ENCODE data around the gene GP1BB.

Gene GP1BB

DNA sequence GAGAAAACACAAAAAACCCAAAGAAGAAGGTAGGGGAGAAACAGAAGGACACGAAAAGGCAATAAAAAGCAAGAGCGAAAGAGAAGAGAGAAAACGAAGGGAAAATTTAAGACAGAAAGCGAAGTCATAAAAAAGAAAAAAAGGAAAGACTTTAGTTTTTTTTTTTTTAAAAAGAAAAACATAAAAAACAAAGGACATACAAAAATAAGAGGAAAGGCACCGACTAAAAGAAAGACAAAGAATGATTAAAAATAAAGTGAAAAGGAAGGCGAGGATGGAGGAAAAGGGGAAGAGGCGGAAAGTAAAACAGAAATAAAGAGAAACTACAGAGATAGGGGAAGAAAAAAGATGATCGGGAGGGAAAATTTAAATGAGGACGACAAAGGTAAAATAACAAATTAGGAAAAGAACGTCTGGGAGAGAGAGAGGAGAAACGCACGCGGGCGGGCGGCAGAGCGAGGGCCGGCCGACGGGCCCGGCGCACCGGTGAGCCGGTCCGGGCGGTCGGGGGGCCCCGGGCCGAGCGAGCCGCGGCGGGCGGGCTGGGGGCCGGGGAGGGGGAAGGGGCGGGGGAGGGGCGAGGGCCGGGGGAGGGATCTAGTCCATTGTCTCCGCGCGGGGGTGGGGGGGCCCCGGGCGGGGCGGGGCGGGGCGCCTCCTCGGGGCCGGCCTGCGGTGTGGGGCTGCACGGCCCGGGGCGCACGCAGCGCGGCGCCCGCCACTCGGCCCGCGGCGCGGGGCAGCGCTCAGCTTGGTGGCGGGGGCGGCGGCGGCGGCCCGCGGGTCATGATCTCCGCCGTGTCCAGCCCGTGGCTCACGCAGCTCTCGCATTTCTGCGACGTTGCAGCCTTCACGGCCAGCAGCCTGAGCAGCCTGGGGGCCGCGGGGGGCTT, 37.0 kb downstream of the GP1BB start, which contains the start of gene TBX1:
TBX1 (plus strand) TSS at position 721 of the 893 bp plus-strand sequence; CDS start at position 787, 66 bp downstream.
- TF ChIP-seq CREB1 (IDR thresholded peaks at IDR 0.05; ENCODE audit: low read depth) (no peak), NFIC (IDR thresholded peaks at IDR 0.05) (no peak)
- TF ChIP-seq, protein P1, sequence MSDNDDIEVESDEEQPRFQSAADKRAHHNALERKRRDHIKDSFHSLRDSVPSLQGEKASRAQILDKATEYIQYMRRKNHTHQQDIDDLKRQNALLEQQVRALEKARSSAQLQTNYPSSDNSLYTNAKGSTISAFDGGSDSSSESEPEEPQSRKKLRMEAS (IDR thresholded peaks at IDR 0.05) = 0 out of 2 replicates have a peak, but pooled peaks have one; percentile 27

- TF ChIP-seq YY1 (IDR thresholded peaks at IDR 0.05; ENCODE audit: low read depth) (no peak), TAF1 (IDR thresholded peaks at IDR 0.05; ENCODE audit: low read depth) (no peak), RAD21 (IDR thresholded peaks at IDR 0.05; ENCODE audit: low read depth) (no peak), EGR1 (IDR thresholded peaks at IDR 0.05) (no peak), CEBPB (IDR thresholded peaks at IDR 0.05) (no peak), TCF12 (IDR thresholded peaks at IDR 0.05; ENCODE audit: low read depth) (no peak)
- TF ChIP-seq, protein P1 (IDR thresholded peaks at IDR 0.05) = no peak
Observed at GRCh38 chr22:19760951-19761724, 37.8 kb downstream of the GP1BB start.

DNA sequence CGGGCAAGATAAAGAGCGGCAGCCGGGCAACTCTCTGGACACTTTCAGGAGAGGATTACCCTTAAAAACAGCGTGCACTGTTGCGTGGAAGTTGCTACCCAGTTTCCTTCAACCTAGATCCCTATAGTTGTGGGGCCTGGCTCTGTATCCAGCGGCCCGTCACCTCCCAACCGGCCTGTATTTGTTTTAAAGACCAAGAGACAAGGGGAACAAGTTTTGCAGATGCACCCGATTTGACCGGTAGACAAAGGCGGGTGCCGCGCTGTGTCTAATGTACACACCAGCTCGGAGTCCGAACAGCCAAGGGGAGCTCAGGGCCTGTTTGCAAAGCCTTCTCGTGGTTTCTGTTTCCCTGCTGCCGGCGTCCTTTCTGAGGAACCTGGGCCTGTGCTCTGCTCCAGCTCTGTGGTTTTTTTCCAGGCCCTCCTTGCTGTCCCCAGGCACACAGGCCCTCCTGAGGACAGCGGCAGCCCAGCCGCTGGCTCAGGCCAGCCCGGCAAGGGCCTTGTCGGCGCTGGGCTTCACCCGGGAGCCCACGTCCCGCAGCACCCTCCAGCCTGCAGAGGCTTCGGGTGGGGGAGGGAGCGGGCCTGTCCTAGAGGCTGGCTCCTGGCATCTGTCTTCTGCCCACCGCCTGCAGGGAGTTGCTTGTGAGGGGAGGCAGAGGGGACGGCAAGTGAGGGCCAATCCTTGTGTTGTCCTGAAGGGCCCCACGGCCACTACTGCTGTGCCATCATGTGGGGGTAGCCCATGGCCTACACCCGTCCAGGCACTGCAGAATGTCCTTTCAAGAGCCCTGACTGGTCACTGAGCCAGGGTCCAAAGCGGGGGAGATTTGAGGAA, 38.6 kb downstream of the GP1BB start:
- TF ChIP-seq EGR1 (IDR thresholded peaks at IDR 0.05) (no peak), YY1 (IDR thresholded peaks at IDR 0.05; ENCODE audit: low read depth) (no peak), RAD21 (IDR thresholded peaks at IDR 0.05; ENCODE audit: low read depth) (no peak), CEBPB (IDR thresholded peaks at IDR 0.05) (no peak), TEAD4 (IDR thresholded peaks at IDR 0.05) (no peak), TAF1 (IDR thresholded peaks at IDR 0.05; ENCODE audit: low read depth) (no peak), FOXM1 (IDR thresholded peaks at IDR 0.05; ENCODE audit: borderline replicate concordance, low read depth) (no peak), CREB1 (IDR thresholded peaks at IDR 0.05; ENCODE audit: low read depth) (no peak), USF1 (IDR thresholded peaks at IDR 0.05) (no peak), NFIC (IDR thresholded peaks at IDR 0.05) (no peak), TCF12 (IDR thresholded peaks at IDR 0.05; ENCODE audit: low read depth) (no peak), ZBTB7A (IDR thresholded peaks at IDR 0.05; ENCODE audit: low read depth) (no peak), EP300 (IDR thresholded peaks at IDR 0.05; ENCODE audit: borderline replicate concordance) (no peak)
- TF ChIP-seq, protein P1 (IDR thresholded peaks at IDR 0.05) = no peak
- TF ChIP-seq, protein P2, sequence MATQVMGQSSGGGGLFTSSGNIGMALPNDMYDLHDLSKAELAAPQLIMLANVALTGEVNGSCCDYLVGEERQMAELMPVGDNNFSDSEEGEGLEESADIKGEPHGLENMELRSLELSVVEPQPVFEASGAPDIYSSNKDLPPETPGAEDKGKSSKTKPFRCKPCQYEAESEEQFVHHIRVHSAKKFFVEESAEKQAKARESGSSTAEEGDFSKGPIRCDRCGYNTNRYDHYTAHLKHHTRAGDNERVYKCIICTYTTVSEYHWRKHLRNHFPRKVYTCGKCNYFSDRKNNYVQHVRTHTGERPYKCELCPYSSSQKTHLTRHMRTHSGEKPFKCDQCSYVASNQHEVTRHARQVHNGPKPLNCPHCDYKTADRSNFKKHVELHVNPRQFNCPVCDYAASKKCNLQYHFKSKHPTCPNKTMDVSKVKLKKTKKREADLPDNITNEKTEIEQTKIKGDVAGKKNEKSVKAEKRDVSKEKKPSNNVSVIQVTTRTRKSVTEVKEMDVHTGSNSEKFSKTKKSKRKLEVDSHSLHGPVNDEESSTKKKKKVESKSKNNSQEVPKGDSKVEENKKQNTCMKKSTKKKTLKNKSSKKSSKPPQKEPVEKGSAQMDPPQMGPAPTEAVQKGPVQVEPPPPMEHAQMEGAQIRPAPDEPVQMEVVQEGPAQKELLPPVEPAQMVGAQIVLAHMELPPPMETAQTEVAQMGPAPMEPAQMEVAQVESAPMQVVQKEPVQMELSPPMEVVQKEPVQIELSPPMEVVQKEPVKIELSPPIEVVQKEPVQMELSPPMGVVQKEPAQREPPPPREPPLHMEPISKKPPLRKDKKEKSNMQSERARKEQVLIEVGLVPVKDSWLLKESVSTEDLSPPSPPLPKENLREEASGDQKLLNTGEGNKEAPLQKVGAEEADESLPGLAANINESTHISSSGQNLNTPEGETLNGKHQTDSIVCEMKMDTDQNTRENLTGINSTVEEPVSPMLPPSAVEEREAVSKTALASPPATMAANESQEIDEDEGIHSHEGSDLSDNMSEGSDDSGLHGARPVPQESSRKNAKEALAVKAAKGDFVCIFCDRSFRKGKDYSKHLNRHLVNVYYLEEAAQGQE (IDR thresholded peaks at IDR 0.05; ENCODE audit: low read depth) = no peak

DNA sequence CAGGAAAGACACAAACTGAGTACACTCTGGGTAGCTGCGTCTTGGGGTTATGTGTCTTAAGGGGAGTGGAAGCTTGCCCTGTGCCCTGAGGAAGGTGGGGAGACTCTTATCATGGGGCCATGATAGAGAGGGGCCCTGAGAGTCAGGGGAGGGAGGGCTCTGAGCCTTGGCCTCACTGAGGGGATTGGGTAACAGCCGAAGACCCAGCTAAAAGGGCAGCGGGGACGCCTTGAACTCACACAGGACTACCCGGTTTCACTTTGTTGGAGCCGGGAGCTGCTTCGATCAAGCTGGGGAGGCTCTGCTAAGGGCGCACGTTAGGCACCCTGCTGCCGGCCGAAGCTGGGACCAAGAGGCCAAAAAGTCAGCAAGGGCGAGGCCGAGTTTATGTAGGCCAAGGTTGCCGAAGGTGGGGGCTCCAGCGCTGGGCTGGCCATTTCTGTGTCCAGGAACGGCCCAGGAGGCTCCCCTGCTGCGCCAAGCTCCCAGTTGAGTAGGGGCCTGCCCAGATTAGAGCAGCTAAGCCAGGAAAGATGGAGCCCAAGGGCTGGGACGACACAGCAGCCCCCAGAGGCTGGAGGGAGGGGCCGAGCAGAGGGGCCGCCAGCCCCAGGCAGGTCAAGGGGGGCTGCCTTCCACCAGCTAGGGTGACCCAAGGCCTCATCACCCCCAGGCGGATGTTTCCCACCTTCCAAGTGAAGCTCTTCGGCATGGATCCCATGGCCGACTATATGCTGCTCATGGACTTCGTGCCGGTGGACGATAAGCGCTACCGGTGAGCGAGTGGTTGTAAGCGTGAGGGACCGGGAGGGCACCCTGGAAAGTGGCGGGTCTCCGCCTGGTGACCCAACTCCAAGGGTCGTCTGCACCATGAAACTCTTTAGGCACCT, 39.5 kb downstream of the GP1BB start:
- no peak for TF ChIP-seq CEBPB (IDR thresholded peaks at IDR 0.05)
- no peak for TF ChIP-seq YY1 (IDR thresholded peaks at IDR 0.05; ENCODE audit: low read depth)
- TF ChIP-seq CREB1 (IDR thresholded peaks at IDR 0.05; ENCODE audit: low read depth) = no peak
- no peak for TF ChIP-seq NFIC (IDR thresholded peaks at IDR 0.05)
- TF ChIP-seq EGR1 (IDR thresholded peaks at IDR 0.05) = no peak
- no peak for TF ChIP-seq ZBTB7A (IDR thresholded peaks at IDR 0.05; ENCODE audit: low read depth)
- TF ChIP-seq USF1 (IDR thresholded peaks at IDR 0.05) = no peak
- no peak for TF ChIP-seq EP300 (IDR thresholded peaks at IDR 0.05; ENCODE audit: borderline replicate concordance)
- TF ChIP-seq, protein P2 (IDR thresholded peaks at IDR 0.05; ENCODE audit: low read depth) = no peak
- TF ChIP-seq, protein P1 (IDR thresholded peaks at IDR 0.05) = no peak
- no peak for TF ChIP-seq FOXM1 (IDR thresholded peaks at IDR 0.05; ENCODE audit: borderline replicate concordance, low read depth)
- no peak for TF ChIP-seq RAD21 (IDR thresholded peaks at IDR 0.05; ENCODE audit: low read depth)
- TF ChIP-seq TEAD4 (IDR thresholded peaks at IDR 0.05) = no peak
